GM18498 (cell line): ENCODE measurements around the gene ITK.

Source experiments
- ATAC-seq: cut with Tn5 transposase; IDR thresholded peaks from one replicate; pipeline ENCODE4 v1.9.1; 2021; ENCODE audit warnings: mild to moderate bottlenecking, moderate library complexity; ENCODE audit not compliant: unreplicated experiment

The ITK gene

DNA sequence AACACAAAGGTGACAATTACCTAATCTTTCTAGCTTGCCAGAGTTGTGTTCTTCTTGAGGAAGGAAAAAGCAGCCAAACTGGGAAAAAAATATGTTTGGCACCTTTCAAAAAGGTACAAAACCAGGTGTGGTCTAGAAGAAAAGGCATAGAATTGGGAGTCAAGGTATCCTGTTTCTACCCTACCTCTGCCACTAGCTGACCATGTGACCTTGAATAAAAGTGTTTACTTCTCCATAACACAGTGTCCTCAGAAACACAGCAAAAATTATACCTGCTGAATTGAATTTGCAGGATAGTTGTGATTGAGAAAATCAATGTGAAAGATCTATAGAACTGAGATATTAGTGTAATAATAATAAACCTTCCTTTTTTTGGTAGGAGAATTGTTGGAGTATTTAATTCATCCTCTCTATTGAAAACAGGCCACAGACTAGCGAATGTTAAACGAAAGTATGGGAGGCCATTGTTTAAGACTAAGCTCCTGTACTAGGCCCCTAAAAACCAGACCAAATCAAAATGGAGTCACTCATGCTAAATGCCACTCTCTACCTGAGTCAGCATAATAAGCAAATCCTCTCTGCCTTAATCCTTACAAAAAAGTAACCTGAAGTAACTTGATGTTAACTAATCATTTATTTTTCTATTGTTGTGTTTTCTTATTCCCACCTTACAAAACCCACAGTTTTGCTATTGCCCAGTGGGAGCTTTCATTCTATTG lies 97.8 kb downstream of the ITK start:
- no peak for ATAC-seq

DNA sequence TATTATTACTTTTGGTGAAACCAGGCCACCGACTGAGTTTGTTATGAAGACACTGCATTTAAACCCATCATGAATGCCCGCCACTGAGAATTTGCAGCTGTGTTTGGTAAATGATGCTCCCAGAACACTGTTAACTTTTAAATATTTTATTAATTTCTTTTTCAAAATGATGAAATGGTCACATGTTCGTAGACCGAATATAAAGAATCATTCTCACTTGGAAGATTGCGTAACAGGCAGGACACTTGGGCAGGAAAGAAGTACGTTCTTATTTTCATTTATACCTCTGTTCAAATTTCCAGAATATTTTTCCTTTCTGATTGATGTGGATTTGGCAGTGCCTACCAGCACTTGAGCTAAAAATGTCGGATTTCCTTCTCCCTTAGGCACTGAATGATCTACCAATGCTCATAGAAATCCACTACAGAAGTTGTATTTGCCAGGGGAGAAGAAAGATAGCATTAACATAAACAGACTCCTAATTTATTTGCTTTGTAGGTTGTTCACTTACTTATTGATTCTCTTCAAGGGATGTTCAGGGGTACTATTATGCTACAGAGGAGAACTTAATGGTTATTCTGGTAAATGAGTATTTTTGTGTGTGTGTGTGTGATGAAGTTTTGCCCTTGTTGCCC lies 99.1 kb downstream of the ITK start:
- no peak for ATAC-seq

DNA sequence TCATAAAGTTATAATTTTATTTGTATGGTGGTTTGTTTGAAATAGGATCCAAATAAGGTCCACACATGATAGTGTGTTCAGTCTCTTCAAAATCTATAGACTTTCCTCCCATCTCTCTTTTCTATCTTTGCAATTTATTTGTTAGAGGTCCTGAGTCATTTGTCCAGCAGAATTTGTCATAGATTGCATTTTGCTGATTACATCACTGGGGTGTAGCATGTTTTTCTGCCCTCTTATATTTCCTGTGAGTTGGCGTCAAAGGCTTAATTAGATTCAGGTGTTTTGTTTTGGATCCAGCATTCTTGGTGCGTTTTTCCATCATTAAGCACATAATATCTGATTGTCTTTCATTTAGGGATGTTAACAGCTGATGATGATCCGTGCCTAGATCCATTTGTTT lies 100.3 kb downstream of the ITK start:
- ATAC-seq: no peak

DNA sequence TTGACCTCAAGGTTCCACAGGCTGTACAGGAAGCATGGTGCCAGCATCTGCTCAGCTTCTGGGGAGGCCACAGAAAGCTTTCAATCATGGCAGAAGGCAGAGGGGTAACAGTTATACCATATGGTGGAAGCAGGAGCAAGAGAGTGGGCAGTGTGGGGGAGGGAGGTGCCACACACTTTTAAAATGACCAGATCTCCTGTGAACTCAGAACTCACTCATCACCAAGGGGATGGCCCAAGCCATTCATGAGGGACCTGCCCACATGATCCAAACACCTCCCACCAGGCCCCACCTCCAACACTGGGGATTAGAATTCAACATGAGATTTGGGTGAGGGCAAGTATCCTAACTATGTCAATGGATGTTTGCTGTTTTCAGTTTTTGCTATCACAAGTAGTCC lies 101.5 kb downstream of the ITK start:
- ATAC-seq: no peak

DNA sequence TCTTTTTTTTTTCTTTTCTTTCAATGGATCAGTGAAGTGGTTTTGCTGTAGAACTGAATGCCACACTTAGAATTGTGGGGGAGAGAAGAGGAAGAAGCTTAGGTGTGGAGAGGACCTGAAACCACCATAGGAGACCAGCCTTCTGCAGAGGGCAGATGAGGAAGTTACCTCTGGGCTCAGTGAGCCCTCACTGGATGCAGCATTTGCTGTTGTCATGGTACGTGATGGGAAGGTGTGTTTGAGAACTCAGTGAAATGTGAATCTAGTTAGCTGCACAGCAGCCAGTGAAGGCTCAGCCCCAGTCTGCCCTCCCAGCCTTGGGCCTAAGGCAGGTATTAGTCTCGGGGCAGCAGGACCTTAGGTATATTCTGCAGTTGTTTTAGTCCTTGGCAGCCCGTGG lies 102.8 kb downstream of the ITK start:
- ATAC-seq: peak; percentile 100

DNA sequence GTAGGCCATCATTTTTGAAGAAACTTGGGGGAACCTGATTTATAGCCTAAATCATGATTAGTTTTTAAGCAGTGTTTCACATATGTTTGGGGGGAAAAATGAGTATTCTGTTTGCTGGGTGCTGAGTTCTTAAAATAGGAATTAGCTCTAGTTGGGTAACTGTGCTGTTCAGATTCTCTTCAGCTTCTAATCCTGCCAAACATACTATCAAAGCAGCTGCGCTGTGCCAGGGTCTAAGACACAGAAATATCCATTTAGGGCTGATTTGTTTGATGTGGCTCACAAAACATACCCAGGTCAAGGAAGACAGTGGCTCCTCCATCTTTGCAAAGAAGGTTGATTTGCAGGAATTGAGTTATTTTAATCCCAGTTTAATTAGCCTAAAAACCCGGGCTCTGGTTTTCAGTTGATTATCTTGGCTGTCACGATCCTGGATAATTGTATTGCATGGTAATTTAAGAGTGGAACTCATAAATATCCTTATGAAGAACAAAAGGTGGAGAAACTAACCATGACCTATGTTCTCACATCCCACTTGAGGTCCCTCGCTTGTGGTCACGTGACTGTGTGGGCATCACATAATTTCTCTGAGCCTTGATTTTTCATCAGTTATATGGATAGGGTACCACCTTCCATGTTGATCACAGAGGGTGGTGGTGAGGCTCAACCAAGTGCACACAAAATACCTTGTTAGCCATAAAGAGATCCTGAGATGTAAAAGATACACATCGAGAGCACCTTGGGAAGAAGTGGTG lies 104.0 kb downstream of the ITK start:
- ATAC-seq: no peak

DNA sequence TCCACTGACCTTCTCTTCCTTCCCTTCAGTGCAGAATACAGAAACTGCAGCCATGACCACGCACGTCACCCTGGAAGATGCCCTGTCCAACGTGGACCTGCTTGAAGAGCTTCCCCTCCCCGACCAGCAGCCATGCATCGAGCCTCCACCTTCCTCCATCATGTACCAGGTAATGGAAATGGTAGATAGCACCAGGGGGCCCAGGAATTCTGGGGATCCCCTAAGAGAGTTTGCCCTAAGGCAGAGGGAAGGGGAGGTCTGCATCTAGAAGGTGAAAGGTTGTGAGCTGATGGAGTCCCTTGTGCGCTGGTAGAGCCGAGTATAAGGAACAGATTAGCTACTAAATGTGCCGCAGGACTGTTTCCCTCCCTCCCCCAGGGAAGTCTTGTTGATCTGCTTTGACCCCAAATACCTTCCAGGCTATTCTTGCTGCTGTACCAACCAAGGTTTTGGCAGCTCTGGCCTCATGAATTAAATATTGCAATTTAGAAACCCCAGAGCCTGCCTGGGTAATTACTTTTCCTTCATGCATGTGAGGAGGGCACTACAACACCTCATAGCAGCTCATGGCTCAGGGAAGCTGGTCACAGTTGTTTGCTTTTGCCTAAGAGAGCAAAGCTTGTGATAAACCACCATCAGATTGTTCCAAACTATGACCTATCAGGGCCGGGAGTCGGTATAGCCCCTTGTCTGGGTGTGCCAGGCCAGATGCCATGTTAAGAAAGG lies 104.8 kb downstream of the ITK start:
- no peak for ATAC-seq

DNA sequence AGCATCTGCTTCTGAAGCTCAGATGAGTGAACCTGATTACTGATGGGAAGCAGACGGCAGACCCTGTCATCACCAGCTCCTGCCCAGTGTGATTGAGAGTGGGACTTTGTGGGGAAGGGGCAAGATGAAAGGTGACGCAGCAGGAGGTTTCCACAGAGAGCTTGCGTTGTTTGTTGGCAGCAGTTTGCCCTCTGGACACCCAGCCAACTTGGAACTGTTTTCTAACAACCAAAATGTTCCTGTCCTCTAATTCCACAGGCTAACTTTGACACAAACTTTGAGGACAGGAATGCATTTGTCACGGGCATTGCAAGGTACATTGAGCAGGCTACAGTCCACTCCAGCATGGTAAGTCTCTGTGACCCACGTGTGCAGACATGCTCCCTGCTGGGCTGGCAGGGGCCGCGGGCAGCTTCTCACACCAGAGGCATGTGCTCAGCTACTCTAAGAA lies 106.1 kb downstream of the ITK start:
- ATAC-seq: no peak

DNA sequence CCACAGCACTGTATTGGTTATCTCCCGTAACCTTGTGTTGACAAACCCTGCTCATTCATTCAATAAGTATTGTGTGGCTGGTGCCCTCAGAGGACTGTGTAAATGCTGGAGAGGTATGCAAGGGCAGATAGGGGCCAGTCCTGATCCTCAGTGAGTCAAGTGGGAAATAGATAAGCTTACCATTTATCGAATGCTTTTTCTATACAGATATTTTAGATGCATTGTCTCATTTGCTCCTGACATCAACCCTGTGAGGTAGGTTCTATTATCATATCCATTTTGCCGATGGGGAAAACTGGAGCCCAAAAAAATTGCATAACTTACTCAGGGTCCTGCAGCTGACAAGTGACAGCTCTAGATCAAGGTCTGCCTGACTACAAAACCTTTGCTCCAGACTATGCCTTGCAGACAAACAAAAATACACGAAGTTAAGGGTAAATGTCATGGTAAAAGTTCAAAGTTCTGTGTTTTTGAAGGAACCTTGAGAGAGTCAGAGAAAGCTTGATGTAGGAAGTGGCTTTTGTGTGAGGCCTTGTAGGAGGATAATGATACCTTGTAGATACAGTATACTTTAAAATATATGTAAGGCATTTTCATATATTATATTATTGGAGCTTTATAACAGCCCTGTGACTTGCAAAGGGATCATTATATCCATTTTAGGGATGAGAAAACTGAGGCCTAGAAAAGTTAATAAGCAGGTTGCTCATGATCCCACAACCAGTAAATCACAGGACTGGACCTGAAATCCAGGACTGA lies 107.9 kb downstream of the ITK start:
- no peak for ATAC-seq

DNA sequence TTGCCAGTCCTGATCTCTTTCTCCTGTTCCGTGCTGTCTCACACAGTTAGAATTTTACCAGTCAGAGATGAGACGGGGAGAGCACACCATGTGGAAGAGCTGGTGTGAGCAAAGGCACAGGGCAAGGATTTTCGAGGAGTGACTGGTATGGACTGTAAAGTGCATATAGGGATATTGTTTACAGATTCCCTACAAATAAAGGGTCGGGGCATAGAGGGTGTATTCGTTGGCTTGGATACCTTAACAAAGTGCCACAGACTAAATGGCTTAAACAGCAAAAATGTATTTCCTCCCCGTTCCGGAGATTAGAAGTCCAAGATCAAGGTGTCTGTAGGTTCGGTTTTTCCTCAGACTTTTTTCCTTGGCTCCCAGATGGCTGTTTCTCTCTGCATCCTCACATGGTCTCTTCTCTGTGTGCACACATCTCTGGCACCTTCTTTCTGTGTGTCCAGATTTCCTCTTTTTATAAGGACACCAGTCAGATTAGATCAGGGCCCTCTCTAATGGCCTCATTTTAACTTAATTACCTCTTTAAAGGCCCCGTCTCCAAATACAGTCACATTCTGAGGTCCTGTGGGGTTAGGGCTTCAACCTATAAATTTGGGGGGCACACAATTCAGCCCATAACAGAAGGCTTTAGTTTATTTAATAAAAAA lies 108.7 kb downstream of the ITK start:
- no peak for ATAC-seq

DNA sequence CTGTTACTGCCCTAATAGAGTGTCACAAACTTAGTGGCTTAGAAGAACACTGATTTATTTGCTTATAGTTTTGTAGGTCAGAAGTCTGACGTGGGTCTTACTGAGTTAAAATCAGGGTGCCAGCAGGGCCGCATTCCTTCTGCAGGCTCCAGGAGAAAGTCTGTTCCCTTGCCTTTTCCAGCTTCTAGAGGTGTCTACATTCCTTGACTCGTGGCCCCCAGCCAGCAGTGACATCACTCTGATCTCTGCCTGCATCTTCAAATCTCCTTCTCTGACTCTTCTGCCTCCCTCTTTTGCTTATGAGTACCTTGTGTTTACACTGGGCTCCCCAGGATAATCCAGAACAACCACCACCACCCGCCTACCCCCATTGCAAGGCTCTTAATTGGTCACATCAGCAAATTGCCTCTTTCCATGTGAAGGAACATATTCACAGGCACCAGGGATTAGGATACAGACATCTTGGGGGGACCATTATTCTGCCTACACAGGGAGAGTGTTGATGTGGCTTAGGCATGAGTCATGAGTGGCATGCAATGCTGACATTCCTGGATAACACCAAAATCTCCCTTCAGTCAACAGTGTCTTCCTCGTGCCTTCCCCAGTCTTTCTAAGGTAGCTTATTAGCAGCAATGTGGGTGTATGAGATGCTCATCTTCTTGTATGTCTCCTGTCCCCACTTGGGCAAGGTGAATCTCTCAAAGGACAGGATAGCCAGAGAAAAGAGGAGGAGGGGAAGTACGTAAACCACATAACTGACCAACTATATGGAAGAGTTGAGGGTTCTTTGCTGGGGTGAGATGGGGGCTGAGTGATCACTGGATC lies 109.7 kb downstream of the ITK start:
- ATAC-seq: no peak

DNA sequence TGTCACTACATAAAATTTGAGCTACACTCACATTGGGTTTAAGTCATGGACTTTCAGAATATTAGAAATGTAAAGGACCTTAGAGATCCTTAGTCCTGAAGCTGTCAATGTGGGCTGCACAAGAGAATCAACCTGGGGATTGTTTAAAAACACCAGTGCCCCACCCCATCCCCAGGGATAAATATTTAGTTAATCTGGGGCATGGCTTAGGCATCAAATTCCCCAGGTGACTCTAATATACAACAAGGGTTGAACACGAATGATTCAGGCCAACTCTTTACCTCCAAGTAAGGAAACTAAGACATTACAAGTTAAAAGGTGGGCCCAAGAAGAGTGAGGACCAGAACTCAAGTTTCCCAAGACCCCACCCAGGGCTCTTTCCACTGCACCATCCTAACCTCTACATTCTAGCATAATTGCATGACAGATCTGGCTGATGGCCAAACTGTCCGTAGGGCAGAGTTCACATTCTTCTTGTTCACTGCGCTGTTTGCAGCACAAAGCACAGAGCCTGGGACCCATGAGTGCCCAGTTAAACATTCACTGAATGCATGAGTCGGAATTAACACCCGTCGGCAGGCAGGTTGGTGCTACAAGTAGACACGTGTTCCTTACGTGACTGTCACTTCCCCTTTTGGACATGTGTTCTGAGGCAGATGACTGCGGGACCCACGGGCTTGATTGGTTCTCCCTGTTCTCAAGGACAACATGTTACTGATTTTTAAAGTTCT lies 110.5 kb downstream of the ITK start:
- ATAC-seq: peak; percentile 96

DNA sequence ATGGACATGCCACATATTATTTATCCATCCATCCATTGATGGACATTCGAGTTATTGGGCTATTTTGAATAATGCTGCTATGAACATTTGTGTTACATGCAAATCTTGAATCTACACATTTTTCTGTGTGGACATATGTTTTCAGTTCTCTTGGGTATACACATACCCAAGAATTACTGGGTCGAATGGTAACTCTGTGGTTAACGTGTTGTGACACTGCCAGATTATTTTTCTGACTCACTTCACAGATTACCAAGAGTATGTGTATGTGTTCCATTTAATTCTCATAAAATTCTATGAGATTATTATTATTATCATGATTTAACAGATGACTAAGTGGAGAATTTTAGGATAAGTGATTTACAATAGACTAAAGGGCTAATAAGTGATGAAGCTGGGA lies 112.0 kb downstream of the ITK start:
- ATAC-seq: no peak

DNA sequence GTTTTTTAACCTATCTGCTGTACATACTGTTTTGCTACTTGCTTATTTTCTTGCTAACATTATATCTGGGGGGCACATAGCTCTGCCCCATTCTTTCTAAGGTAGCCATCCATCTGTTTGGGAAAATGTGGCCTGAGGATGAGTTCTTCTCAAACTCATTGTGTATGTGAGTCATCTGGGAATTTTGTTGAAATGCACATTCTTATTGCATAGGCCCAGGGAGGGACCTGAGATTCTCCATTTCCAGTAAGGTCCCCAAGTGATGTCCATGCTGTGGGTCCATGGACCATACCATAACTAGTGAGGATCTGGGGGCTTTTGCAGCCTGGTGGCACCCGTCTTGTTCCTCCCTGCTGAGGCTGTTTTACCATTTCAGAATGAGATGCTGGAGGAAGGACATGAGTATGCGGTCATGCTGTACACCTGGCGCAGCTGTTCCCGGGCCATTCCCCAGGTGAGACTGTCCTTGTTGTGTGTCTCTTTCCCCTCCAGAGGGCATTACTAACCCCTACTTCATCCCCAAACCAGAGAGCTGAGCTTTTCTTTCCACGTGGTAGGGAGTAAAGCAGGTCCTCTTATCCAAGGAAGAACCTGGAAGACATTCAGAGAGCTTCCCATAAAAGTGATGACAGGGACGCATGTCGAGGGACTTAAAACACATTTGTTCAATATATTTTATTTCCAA lies 113.9 kb downstream of the ITK start:
- no peak for ATAC-seq

DNA sequence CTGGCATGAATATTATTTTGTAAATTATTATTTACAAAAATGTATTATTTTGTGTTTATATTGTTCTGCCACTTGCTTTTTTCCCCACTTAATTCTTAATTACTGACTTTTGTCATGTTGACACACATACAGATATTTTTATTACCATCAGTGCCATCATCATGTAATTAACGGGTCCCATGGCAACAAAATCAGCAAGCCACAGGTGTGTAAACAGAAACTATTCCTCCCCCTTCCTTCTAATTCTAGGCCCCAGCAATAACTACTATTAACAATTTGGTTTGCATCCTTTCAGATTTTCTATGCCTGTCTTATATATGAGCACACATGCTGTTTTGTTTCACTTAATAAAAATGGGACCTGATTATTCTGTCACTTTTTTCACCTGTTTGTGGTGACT lies 114.6 kb downstream of the ITK start:
- ATAC-seq: no peak

DNA sequence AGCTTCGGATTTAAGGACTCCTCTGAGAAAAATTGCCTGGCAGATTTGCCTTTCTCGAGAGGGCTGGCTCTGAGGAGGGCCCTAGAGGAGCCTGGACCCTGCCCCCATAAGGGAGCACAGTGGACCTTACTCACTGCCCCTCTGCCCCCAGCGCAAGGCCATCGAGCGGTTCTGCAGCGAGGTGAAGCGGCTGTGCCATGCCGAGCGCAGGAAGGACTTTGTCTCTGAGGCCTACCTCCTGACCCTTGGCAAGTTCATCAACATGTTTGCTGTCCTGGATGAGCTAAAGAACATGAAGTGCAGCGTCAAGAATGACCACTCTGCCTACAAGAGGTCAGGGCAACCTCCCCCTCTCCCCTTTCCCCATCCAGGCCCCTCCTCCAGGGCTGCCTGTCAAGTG lies 119.9 kb downstream of the ITK start:
- ATAC-seq: no peak

DNA sequence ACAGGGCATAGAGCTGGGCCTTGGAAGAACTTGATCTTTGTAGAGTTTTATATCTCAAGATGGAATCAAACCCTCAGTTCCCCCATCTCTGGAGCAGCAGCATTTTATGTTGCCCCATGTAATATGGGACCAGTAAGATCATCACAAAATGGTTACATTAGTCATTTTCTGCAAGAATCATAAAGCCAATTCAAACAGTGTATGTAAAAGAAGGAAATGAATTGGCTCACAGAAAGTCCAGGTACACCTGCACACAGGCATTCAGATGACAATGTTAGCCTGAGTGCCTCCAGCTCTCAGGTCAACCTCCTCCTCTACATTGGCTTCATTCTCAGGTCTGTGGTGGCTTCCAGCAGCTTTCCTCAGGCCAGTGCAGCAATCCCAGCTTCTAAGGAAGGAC lies 120.4 kb downstream of the ITK start:
- ATAC-seq: no peak

DNA sequence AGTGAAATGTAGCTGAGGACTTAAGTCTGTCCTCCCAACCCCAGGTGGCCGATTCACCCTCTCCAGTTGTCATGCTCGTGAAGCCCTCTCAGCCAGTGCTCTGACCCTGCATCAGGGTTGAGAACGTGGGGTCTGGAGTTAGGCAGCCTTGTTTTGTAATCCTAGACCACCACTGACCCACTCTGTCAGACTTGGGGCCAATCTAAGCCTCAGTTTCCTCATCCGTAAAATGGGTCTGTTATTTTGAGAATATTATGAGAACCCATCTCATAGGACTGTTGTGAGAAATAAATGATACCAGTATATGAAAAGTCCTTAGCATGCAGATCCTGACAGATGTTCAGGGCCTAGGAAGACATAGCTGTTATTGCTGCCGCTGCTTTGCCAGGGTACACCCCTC lies 122.4 kb downstream of the ITK start:
- ATAC-seq: no peak
